Fibroblast of lung (primary cell): ENCODE data around the gene TUBG1. TPM values are rescaled to one million over a fixed set of nuclear protein-coding genes. Genes with fewer than 3 reads are reported as not detected.

Experiments
- DNase-seq, 2 donors: peaks; one replicate each; pipeline versions ENCODE4 v3.0.0 to v3.0.0-alpha.2; 2010; ENCODE audit warnings: low read depth in 2 of 2
- H2AFZ ChIP-seq: 2 replicates; pipeline ENCODE4 v1.5.1; 2012; ENCODE audit warnings: low read length, control low read depth, inconsistent platforms
- H3K27ac ChIP-seq: 2 replicates; pipeline ENCODE4 v1.5.1; 2011; ENCODE audit warnings: low read length, control low read depth; ENCODE audit not compliant: insufficient read depth
- H3K27me3 ChIP-seq: 2 replicates; pipeline ENCODE4 v1.5.1; 2011; ENCODE audit warnings: mild to moderate bottlenecking, low read length; ENCODE audit not compliant: control insufficient read depth, insufficient read depth
- H3K36me3 ChIP-seq: 2 replicates; pipeline ENCODE4 v1.5.1; 2011; ENCODE audit warnings: low read length; ENCODE audit not compliant: control insufficient read depth, insufficient read depth
- H3K4me1 ChIP-seq: 2 replicates; pipeline ENCODE4 v1.5.1; 2011; ENCODE audit warnings: low read length; ENCODE audit not compliant: control insufficient read depth, insufficient read depth; ENCODE audit errors: extremely low read depth
- H3K4me2 ChIP-seq: 2 replicates; pipeline ENCODE4 v1.5.1; 2011; ENCODE audit warnings: low read length, control low read depth; ENCODE audit not compliant: insufficient read depth; ENCODE audit errors: extremely low read depth
- H3K4me3 ChIP-seq, 4 experiments: fragments of 200-600 bp in 1 of 4; sonication (generic) in 1 of 4; replicated peaks in 1 of 4; 2 replicates each; pipeline ENCODE4 v1.5.1; 2011 to 2016; ENCODE audit warnings: low read length in 4 of 4, low read depth in 3 of 4, mild to moderate bottlenecking in 3 of 4, control low read depth in 2 of 4, inconsistent platforms in 1 of 4, mixed read lengths in 1 of 4; ENCODE audit not compliant: insufficient read depth in 1 of 4; ENCODE audit errors: control extremely low read depth in 1 of 4
- H3K79me2 ChIP-seq: 2 replicates; pipeline ENCODE4 v1.5.1; 2012; ENCODE audit warnings: mild to moderate bottlenecking, low read length, inconsistent platforms; ENCODE audit not compliant: control insufficient read depth, insufficient read depth
- H3K9ac ChIP-seq: 2 replicates; pipeline ENCODE4 v1.5.1; 2011; ENCODE audit warnings: mild to moderate bottlenecking, low read length, control low read depth; ENCODE audit not compliant: insufficient read depth
- H3K9me3 ChIP-seq: 2 replicates; pipeline ENCODE4 v1.5.1; 2012; ENCODE audit warnings: low read depth, low read length; ENCODE audit not compliant: control insufficient read depth, insufficient read depth
- H4K20me1 ChIP-seq: 2 replicates; pipeline ENCODE4 v1.5.1; 2011; ENCODE audit warnings: low read length; ENCODE audit not compliant: control insufficient read depth, insufficient read depth; ENCODE audit errors: extremely low read depth
- EZH2 ChIP-seq: IDR thresholded peaks from 2 replicates; pipeline ENCODE4 v1.5.1; 2012; ENCODE audit warnings: low read length, control low read depth, mild to moderate bottlenecking; ENCODE audit errors: missing control alignments
- polyA plus RNA-seq, 2 donors: library from polyadenylated mRNA; depleted of rRNA in 1 of 2; stranded (reverse) in 1 of 2; unstranded in 1 of 2; fragments of >200 nt; gene quantifications; 2 replicates each; pipeline ENCODE4 v1.2.1, GENCODE V29; 2011 to 2012; ENCODE audit warnings: missing spikeins in 1 of 2
- total RNA-seq: library from RNA; depleted of rRNA; stranded (reverse); fragments of >200 nt; gene quantifications from 2 replicates; pipeline ENCODE4 v1.2.1, GENCODE V29; 2014
- TF ChIP-seq, protein P1 (sequence below), 2 donors: IDR thresholded peaks in 1 of 2; conservative IDR thresholded peaks in 1 of 2; 1 replicate in 1 of 2; 2 replicates in 1 of 2; pipeline ENCODE4 v1.5.1; 2011 to 2012; ENCODE audit warnings: low read length in 2 of 2, control low read depth in 1 of 2, inconsistent platforms in 1 of 2, low read depth in 1 of 2, mild to moderate bottlenecking in 1 of 2

Gene TUBG1
- total and polyA plus RNA-seq, 2 donors (not counting 1 experiment from before 2014, with no cell fraction given) = 16.7 to 60.0 TPM

DNA sequence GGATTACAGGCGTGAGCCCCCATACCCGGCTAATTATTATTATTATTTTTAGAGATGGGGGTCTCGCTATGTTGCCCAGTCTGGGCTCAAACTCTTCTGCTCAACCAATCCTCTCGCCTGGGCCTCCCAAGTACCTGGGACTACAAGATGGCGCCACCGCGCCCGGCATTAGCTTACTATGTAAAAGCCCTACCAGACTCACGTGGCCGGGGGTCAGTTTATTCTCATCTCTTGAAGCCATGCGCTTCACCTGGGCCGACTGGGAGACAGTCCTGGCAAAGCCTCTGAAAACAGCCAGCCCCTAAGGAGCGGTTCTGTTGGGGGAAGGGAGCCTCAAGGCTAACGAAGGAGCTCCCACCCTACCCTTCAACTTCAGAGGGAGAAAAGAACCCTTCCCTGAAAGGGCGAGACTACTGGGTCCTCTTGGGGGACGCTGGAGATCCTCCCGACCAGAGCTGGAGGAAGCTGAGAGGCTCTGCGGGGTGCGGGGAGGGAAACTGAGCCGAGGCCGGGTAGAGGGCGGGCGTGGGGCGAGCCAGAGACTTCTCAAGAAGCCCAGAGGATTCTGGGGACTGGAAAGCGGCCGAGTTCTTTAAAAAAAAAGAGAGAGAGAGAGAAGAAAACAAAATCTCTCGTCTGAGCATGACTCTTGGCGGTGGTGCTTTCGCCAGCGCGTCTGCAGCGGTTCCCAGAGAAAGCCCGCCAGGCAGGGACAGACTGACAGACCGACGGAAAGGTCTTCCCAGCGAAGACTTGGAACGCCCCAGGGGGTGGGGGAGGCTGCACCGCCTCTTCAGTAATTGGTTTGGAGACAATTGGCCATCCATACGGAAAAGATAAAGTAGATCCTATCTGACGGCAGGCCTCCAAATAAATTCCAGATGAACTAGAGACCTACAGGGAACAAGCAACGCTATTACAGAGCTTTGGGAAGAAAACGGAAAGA is 44.0 kb downstream of the TUBG1 start:
- H3K4me2 ChIP-seq = peak overlapping the region; percentile 86
- peak overlapping the region; percentile 25 to 50 (median 37) for H3K4me3 ChIP-seq
- H3K27ac ChIP-seq = no peak overlapping the region
- H3K9ac ChIP-seq = peak overlapping the region; percentile 43
- peak overlapping the region; percentile 91 for H2AFZ ChIP-seq
- H3K4me1 ChIP-seq = peaks cover 6% of the 10 kb centered on the region
- H3K27me3 ChIP-seq = no peaks in the 10 kb centered on the region
- H4K20me1 ChIP-seq = no peaks in the 10 kb centered on the region
- peak; percentile 73 to 78 for DNase-seq
- H3K36me3 ChIP-seq = no peaks in the 10 kb centered on the region
- no peaks in the 10 kb centered on the region for H3K9me3 ChIP-seq
- TF ChIP-seq EZH2 = no peak
- TF ChIP-seq, protein P1, sequence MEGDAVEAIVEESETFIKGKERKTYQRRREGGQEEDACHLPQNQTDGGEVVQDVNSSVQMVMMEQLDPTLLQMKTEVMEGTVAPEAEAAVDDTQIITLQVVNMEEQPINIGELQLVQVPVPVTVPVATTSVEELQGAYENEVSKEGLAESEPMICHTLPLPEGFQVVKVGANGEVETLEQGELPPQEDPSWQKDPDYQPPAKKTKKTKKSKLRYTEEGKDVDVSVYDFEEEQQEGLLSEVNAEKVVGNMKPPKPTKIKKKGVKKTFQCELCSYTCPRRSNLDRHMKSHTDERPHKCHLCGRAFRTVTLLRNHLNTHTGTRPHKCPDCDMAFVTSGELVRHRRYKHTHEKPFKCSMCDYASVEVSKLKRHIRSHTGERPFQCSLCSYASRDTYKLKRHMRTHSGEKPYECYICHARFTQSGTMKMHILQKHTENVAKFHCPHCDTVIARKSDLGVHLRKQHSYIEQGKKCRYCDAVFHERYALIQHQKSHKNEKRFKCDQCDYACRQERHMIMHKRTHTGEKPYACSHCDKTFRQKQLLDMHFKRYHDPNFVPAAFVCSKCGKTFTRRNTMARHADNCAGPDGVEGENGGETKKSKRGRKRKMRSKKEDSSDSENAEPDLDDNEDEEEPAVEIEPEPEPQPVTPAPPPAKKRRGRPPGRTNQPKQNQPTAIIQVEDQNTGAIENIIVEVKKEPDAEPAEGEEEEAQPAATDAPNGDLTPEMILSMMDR (conservative IDR thresholded peaks at IDR 0.05 in 1 of 2, IDR thresholded peaks at IDR 0.05 in 1 of 2; ENCODE audit: low read depth in 1 of 2, low read length in 2 of 2) = no peak
- no peaks in the 10 kb centered on the region for H3K79me2 ChIP-seq

DNA sequence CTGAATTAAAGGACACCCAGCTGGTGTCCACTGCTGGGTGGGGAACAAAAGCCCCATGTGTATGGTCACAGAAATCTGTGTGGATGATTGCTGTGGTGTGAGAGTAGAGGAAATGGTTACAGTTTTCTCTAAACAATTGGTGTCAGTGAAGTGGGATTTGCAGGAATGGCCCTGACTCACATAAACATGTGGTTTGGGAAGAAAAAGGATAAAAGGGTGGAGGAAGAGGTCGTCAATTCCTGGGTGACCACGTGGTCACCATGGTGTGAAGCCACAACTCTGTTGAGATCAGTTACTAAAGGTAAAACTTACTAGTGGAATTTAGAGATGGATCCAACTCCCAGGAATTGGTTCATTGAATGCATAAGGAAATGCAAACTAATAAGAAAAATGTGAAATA is 46.0 kb downstream of the TUBG1 start:
- Histone ChIP-seq H3K27me3 (no peaks in the 10 kb centered on the region), H3K4me3 (no peak overlapping the region), H3K9me3 (no peaks in the 10 kb centered on the region), H3K4me2 (no peak overlapping the region), H3K79me2 (no peaks in the 10 kb centered on the region), H3K9ac (no peak overlapping the region), H3K4me1 (peaks cover 10% of the 10 kb centered on the region), H4K20me1 (no peaks in the 10 kb centered on the region), H3K27ac (no peak overlapping the region), H2AFZ (no peak overlapping the region), H3K36me3 (no peaks in the 10 kb centered on the region)
- no peak for TF ChIP-seq EZH2
- TF ChIP-seq, protein P1 (conservative IDR thresholded peaks at IDR 0.05 in 1 of 2, IDR thresholded peaks at IDR 0.05 in 1 of 2; ENCODE audit: low read depth in 1 of 2, low read length in 2 of 2) = no peak
- DNase-seq = peak; percentile 74 to 88

DNA sequence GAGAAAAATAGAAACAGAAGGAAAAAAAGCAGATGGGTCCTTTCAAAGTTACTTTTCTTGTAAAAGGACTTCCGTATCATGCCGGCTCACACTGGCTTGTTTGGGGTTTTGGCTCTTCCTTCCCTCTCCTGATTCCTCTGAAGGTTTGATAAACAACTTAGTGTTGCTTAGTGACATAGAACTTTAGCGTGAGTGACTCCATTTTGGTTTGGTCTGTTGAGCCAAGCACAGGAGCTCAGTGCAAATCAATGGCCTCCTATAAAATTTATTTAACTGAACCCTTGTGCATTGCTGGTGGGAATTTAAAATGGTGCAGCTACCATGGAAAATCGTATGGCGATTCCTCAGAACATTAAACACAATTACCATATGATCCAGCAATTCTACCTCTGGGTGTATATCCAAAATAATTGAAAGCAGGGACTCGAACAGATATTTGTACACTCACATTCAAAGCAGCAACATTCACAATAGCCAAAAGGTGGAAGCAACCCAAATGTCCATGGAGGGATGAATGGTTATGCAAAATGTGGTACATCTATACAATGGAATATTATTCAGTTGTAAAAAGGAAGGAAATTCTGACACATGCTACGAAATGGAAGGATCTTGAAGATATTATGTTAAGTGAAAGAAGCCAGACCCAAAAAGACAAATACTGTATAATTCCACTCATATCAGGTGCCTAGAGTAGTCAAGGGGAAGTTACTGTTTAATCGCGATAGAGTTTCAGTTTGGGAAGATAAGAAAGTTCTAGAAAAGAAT is 48.5 kb downstream of the TUBG1 start:
- Histone ChIP-seq H3K4me3 (no peak overlapping the region), H3K27me3 (no peaks in the 10 kb centered on the region), H3K79me2 (no peaks in the 10 kb centered on the region), H3K36me3 (peaks cover 4% of the 10 kb centered on the region), H4K20me1 (no peaks in the 10 kb centered on the region), H3K9ac (no peak overlapping the region), H3K4me1 (peaks cover 13% of the 10 kb centered on the region), H3K27ac (no peak overlapping the region), H3K4me2 (no peak overlapping the region), H2AFZ (no peak overlapping the region), H3K9me3 (no peaks in the 10 kb centered on the region)
- TF ChIP-seq EZH2 = no peak
- TF ChIP-seq, protein P1 (conservative IDR thresholded peaks at IDR 0.05 in 1 of 2, IDR thresholded peaks at IDR 0.05 in 1 of 2; ENCODE audit: low read depth in 1 of 2, low read length in 2 of 2) = no peak
- DNase-seq = no peak
